Testis (tissue), 2 donors: ENCODE measurements around the gene ZNF618.

ENCODE experiments used
- CTCF ChIP-seq, 3 experiments: fragments of 450-650 bp in 2 of 3; fragments of 200-600 bp in 1 of 3; sonication (generic) in 1 of 3; IDR thresholded peaks; one replicate each; pipeline ENCODE4 v1.5.1; 2016 to 2019; ENCODE audit warnings: antibody characterized with exemption in 3 of 3, mild to moderate bottlenecking in 2 of 3, moderate library complexity in 1 of 3
- POLR2A ChIP-seq: fragments of 450-650 bp; IDR thresholded peaks from one replicate; pipeline ENCODE4 v1.6.1; 2017; ENCODE audit warnings: antibody characterized with exemption, mild to moderate bottlenecking, moderate library complexity

GRCh38 chr9:114077162-114077837 is 201.2 kb downstream of the ZNF618 start:
- TF ChIP-seq POLR2A (no peak), CTCF (IDR thresholded peaks at IDR 0.05) (no peak)
